ENCODE results near the gene REEP5. TPM values are rescaled to one million over a fixed set of nuclear protein-coding genes. Genes with fewer than 3 reads are reported as not detected.

Gene REEP5
- total RNA-seq, 4 donors from 2014 or later = 67.2 to 116 (median 89.9) TPM

DNA sequence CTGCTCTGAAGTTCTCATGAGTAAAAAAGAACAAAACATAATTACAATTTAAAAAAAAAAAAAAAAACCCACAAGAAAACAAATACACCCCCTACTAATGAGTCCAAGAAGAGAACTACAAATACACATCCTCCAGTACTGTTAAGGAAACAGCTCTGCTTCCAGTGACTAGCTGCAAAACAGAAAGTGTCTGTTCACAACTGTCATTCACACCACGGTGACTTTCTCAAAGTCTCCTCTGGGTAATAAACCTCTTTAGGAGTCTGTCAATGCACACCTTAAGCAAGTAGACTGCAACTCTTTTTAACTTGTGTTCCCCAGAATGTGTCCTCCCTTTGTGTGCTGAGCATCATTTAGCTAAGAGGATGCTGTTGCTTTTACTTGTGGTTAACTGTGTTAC is 6.2 kb downstream of the REEP5 start:
- H3K4me3 ChIP-seq = no peak overlapping the region
- H3K27ac ChIP-seq = peak overlapping the region in 2 of 4 donors; percentile 28 to 63
- peaks cover 52 to 74% of the 10 kb centered on the region in 2 donors for H3K4me1 ChIP-seq
- H3K36me3 ChIP-seq = peaks cover 0 to 28% of the 10 kb centered on the region in 2 donors
- no peak for DNase-seq
- in situ Hi-C loops (cut with MboI; ENCODE audit: low sequenced_read_pairs in 4 of 4) = loop anchor here in 2 of 4 donors (10.0 kb wide), 2 partner anchors 51 to 61 kb away; partner anchors contain the start of gene SRP19 (in 1 of the 2)
- intact Hi-C loops (cut with DNase I; ENCODE audit: low total_unique reads) = no loop called here
- H3K9me3 ChIP-seq = no peaks in the 10 kb centered on the region
- no peaks in the 10 kb centered on the region for H3K27me3 ChIP-seq
- no peak for ATAC-seq
- TF ChIP-seq POLR2A (IDR thresholded peaks at IDR 0.05) = no peak
- TF ChIP-seq, protein P1, sequence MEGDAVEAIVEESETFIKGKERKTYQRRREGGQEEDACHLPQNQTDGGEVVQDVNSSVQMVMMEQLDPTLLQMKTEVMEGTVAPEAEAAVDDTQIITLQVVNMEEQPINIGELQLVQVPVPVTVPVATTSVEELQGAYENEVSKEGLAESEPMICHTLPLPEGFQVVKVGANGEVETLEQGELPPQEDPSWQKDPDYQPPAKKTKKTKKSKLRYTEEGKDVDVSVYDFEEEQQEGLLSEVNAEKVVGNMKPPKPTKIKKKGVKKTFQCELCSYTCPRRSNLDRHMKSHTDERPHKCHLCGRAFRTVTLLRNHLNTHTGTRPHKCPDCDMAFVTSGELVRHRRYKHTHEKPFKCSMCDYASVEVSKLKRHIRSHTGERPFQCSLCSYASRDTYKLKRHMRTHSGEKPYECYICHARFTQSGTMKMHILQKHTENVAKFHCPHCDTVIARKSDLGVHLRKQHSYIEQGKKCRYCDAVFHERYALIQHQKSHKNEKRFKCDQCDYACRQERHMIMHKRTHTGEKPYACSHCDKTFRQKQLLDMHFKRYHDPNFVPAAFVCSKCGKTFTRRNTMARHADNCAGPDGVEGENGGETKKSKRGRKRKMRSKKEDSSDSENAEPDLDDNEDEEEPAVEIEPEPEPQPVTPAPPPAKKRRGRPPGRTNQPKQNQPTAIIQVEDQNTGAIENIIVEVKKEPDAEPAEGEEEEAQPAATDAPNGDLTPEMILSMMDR (IDR thresholded peaks at IDR 0.05 in 4 of 5, conservative IDR thresholded peaks at IDR 0.05 in 1 of 5) = no peak

DNA sequence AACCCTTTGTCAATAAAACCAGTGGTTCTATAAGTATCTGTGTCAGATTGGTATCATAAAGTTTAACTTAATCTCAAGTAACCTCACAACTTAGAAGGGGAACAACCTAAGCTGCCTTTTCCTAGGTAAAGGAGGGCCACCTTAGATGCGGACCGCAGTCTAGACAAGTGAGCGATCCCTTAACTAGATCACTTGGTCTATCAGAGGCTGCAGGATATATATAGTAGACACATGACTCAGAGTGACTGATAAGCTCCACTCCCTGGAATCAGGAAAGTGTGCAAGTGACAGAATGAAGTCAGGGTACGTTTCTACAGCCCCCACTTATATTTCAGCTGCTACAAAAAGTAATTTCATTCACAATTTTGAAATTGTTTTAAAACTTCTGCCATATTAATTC is 7.4 kb downstream of the REEP5 start:
- no peak overlapping the region for H3K4me3 ChIP-seq
- TF ChIP-seq, protein P1 (IDR thresholded peaks at IDR 0.05 in 4 of 5, conservative IDR thresholded peaks at IDR 0.05 in 1 of 5) = no peak
- TF ChIP-seq POLR2A (IDR thresholded peaks at IDR 0.05) = no peak
- peaks cover 0 to 35% of the 10 kb centered on the region in 2 donors for H3K36me3 ChIP-seq
- intact Hi-C loops (cut with DNase I; ENCODE audit: low total_unique reads) (no loop called here), in situ Hi-C loops (cut with MboI; ENCODE audit: low sequenced_read_pairs in 4 of 4) (loop anchor here in 2 of 4 donors (10.0 kb wide), 2 partner anchors 50 to 60 kb away; partner anchors contain the start of gene SRP19 (in 1 of the 2))
- no peaks in the 10 kb centered on the region for H3K27me3 ChIP-seq
- peak overlapping the region; percentile 19 to 63 (median 32) for H3K27ac ChIP-seq
- peaks cover 40 to 61% of the 10 kb centered on the region in 2 donors for H3K4me1 ChIP-seq
- DNase-seq (no peak), ATAC-seq (peak; percentile 86 to 88)
- H3K9me3 ChIP-seq = no peaks in the 10 kb centered on the region

DNA sequence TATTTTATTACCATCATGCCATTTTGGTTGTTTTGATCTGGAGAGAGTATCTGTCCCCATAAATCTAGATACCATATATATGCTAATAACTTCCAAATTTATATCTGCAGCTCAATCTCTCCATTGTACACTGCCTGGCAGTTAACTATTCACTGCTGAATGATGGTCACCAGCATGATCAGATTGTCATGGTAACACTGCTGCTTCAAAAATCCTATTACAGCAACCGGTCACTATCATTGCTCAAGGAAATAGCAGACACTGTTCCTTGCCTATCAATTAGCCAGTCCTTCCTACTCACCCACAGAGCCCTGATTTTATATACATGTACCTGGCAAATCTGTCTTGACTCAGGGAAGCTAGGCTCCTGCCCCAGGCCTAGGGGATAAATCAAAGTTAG is 11.5 kb downstream of the REEP5 start:
- Histone ChIP-seq H3K27me3 (no peaks in the 10 kb centered on the region), H3K4me3 (no peak overlapping the region), H3K36me3 (peaks cover 0 to 18% of the 10 kb centered on the region in 2 donors), H3K9me3 (no peaks in the 10 kb centered on the region), H3K27ac (no peak overlapping the region), H3K4me1 (peaks cover 29 to 47% of the 10 kb centered on the region in 2 donors)
- no peak for ATAC-seq
- intact Hi-C loops (cut with DNase I; ENCODE audit: low total_unique reads) = no loop called here
- in situ Hi-C loops (cut with MboI; ENCODE audit: low sequenced_read_pairs in 4 of 4) = loop anchor here in 2 of 4 donors (10.0 kb wide), 2 partner anchors 46 to 56 kb away; partner anchors contain the start of gene SRP19 (in 1 of the 2)
- DNase-seq = no peak
- TF ChIP-seq POLR2A (IDR thresholded peaks at IDR 0.05) = no peak
- TF ChIP-seq, protein P1 (IDR thresholded peaks at IDR 0.05 in 4 of 5, conservative IDR thresholded peaks at IDR 0.05 in 1 of 5) = no peak

DNA sequence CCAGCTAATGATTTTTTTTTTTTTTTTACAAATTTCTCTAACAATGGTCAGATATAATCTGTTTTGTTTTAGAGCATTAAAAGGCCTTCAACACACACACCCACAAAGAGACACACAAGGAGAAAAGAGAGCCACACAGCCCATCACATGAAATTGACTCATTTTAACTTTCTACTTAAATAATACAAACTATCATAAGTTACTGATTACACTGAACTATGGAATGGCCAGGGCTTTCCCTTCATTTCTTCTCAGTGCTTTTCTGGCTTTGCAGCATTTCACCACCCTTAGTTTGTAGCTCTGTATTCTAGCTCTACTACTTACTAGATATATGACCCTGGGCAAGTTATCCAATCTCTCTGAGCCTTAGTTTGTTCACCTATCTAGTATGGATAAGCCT is 13.2 kb downstream of the REEP5 start:
- no peak for TF ChIP-seq POLR2A (IDR thresholded peaks at IDR 0.05)
- Histone ChIP-seq H3K4me3 (no peak overlapping the region), H3K9me3 (no peaks in the 10 kb centered on the region), H3K27me3 (no peaks in the 10 kb centered on the region), H3K36me3 (peaks cover 0 to 18% of the 10 kb centered on the region in 2 donors), H3K4me1 (peaks cover 22 to 31% of the 10 kb centered on the region in 2 donors), H3K27ac (no peak overlapping the region)
- in situ Hi-C loops (cut with MboI; ENCODE audit: low sequenced_read_pairs in 4 of 4) = no loop called here
- intact Hi-C loops (cut with DNase I; ENCODE audit: low total_unique reads) = no loop called here
- ATAC-seq (no peak), DNase-seq (no peak)

DNA sequence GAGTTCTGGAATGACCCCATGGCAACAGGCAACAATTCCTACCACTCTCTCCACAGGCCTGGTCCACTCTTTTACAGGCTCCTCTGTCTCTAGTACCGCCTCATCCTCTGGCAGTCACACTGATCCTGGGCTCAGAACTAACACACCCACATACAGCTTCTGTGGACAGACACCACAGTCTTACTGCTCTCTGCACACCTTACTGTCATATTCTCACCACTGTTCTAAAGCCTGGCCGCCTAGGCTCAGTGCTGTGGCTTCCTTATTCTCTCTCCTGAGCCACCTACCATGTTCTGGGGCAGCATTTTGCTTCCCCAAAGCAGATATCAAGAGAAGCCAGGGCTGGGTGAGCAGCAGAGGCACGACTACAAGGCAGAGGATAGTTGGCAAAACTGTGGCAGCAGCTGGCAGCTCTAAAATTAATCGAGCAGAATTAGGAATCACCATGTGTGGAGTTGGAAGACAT is 14.8 kb downstream of the REEP5 start:
- H3K4me1 ChIP-seq = peaks cover 18 to 31% of the 10 kb centered on the region in 2 donors
- ATAC-seq = peak in 1 of 2 donors; percentile 71
- H3K27me3 ChIP-seq = no peaks in the 10 kb centered on the region
- no peaks in the 10 kb centered on the region for H3K9me3 ChIP-seq
- peak overlapping the region; percentile 36 to 70 (median 50) for H3K27ac ChIP-seq
- peaks cover 0 to 20% of the 10 kb centered on the region in 2 donors for H3K36me3 ChIP-seq
- no peak for TF ChIP-seq POLR2A (IDR thresholded peaks at IDR 0.05)
- TF ChIP-seq, protein P1 (IDR thresholded peaks at IDR 0.05 in 4 of 5, conservative IDR thresholded peaks at IDR 0.05 in 1 of 5) = no peak
- intact Hi-C loops (cut with DNase I; ENCODE audit: low total_unique reads) = no loop called here
- no peak overlapping the region for H3K4me3 ChIP-seq
- in situ Hi-C loops (cut with MboI; ENCODE audit: low sequenced_read_pairs in 4 of 4) = no loop called here
- no peak for DNase-seq
